H1 (cell line): Measurements from ENCODE around the gene STAT5A. TPM values are rescaled to one million over a fixed set of nuclear protein-coding genes. Genes with fewer than 3 reads are reported as not detected.

ENCODE experiments used
- BACH1 ChIP-seq: IDR thresholded peaks from 2 replicates; pipeline ENCODE4 v1.6.1; 2012; ENCODE audit warnings: low read length, improper control_type of control experiment
- CHD7 ChIP-seq: fragments of 300-600 bp; sonication (generic); IDR thresholded peaks from 2 replicates; pipeline ENCODE4 v1.7.1; 2012; ENCODE audit warnings: low read length, moderate library complexity, mild to moderate bottlenecking, inconsistent platforms; ENCODE audit not compliant: insufficient replicate concordance
- EZH2 ChIP-seq: fragments of 200-600 bp; sonication (generic); IDR thresholded peaks from 2 replicates; pipeline ENCODE4 v1.7.1; 2012; ENCODE audit warnings: low read depth, mild to moderate bottlenecking, moderate library complexity, low read length, inconsistent platforms; ENCODE audit not compliant: severe bottlenecking
- NRF1 ChIP-seq: IDR thresholded peaks from 2 replicates; pipeline ENCODE4 v1.6.1; 2011; ENCODE audit warnings: mild to moderate bottlenecking, low read depth, low read length, improper control_type of control experiment
- TEAD4 ChIP-seq: IDR thresholded peaks from 2 replicates; pipeline ENCODE4 v1.6.1; 2012; ENCODE audit warnings: low read depth, low read length, inconsistent platforms, mixed read lengths
- ZNF274 ChIP-seq: IDR thresholded peaks from 2 replicates; pipeline ENCODE4 v1.7.0; 2012; ENCODE audit warnings: low read length, borderline replicate concordance; ENCODE audit errors: extremely low read depth
- polyA plus RNA-seq, 7 experiments: library from polyadenylated mRNA; depleted of rRNA in 3 of 7; stranded (reverse) in 5 of 7; unstranded in 2 of 7; fragments of >200 nt in 5 of 7; fragments of 200-250 nt in 2 of 7; gene quantifications; 1 replicate in 5 of 7; 2 replicates in 1 of 7; 4 replicates in 1 of 7; pipeline versions ENCODE4 v1.2.1 to v1.2.3, GENCODE V29; 2011 to 2013; ENCODE audit warnings: missing spikeins in 2 of 7, mixed read lengths in 2 of 7
- total RNA-seq: library from RNA; stranded (reverse); fragmentation: NEBNext Ultra II Directional; extraction: Animal tissue kit (Norgen Biotek cat#: 25700); gene quantifications from 2 replicates; pipeline ENCODE4 v1.2.1, GENCODE V29; 2021

STAT5A gene
- total and polyA plus RNA-seq, 2 of the 8 experiments (the other 6 are each of a cell fraction or from before 2014, with no cell fraction given): 4.2 to 5.4 TPM

GRCh38 chr17:42249681-42250446, 38.4 kb upstream of the STAT5A start (continued):
- TF ChIP-seq CHD7 (no peak), NRF1 (no peak), BACH1 (no peak), ZNF274 (no peak), EZH2 (no peak), TEAD4 (no peak)
